ENCODE results near the gene LOX.

The LOX gene

GRCh38 chr5:122078116-122079110, at the start of gene LOX:
Gene LOX, minus strand, starts transcription at chr5:122078259. Its CDS starts 274 bp downstream, at chr5:122077985.
- DNase-seq: no peak

GRCh38 chr5:122126756-122127321, 48.8 kb upstream of the LOX start:
- DNase-seq: no peak

GRCh38 chr5:122126177-122126755, 48.2 kb upstream of the LOX start:
- DNase-seq: no peak

GRCh38 chr5:122124766-122125165, 46.7 kb upstream of the LOX start:
- DNase-seq: no peak

GRCh38 chr5:122121479-122122465, 43.7 kb upstream of the LOX start:
- no peak for DNase-seq

GRCh38 chr5:122120957-122121356, 42.9 kb upstream of the LOX start:
- DNase-seq: no peak

GRCh38 chr5:122120493-122120892, 42.4 kb upstream of the LOX start:
- DNase-seq: no peak

GRCh38 chr5:122119205-122119604, 41.1 kb upstream of the LOX start:
- DNase-seq: no peak

GRCh38 chr5:122118356-122118948, 40.4 kb upstream of the LOX start:
- no peak for DNase-seq

- no peak for DNase-seq
Measured at GRCh38 chr5:122114501-122114900, 36.4 kb upstream of the LOX start.

GRCh38 chr5:122112733-122113558, 34.9 kb upstream of the LOX start:
- no peak for DNase-seq

- DNase-seq: no peak
Measured at GRCh38 chr5:122112063-122112462, 34.0 kb upstream of the LOX start.

GRCh38 chr5:122111460-122111859, 33.4 kb upstream of the LOX start:
- no peak for DNase-seq

GRCh38 chr5:122110987-122111386, 32.9 kb upstream of the LOX start:
- DNase-seq: no peak

- no peak for DNase-seq
Measured at GRCh38 chr5:122107016-122107415, 29.0 kb upstream of the LOX start.

GRCh38 chr5:122105909-122106308, 27.9 kb upstream of the LOX start:
- no peak for DNase-seq

- no peak for DNase-seq
Measured at GRCh38 chr5:122102825-122103224, 24.8 kb upstream of the LOX start.

- DNase-seq: no peak
Measured at GRCh38 chr5:122101636-122102285, 23.7 kb upstream of the LOX start.

GRCh38 chr5:122099060-122099790, 21.2 kb upstream of the LOX start:
- DNase-seq: no peak

GRCh38 chr5:122097391-122097790, 19.3 kb upstream of the LOX start:
- DNase-seq: no peak
